GM10266 (cell line): ENCODE data around the gene RXRA.

Experiments
- DNase-seq: peaks from one replicate; pipeline ENCODE4 v3.0.0; 2012; ENCODE audit errors: extremely low spot score
- CTCF ChIP-seq: IDR thresholded peaks from 2 replicates; pipeline ENCODE4 v1.5.1; 2012; ENCODE audit warnings: mild to moderate bottlenecking, low read depth; ENCODE audit not compliant: control insufficient read depth, insufficient read depth; ENCODE audit errors: missing control alignments

The RXRA gene

DNA sequence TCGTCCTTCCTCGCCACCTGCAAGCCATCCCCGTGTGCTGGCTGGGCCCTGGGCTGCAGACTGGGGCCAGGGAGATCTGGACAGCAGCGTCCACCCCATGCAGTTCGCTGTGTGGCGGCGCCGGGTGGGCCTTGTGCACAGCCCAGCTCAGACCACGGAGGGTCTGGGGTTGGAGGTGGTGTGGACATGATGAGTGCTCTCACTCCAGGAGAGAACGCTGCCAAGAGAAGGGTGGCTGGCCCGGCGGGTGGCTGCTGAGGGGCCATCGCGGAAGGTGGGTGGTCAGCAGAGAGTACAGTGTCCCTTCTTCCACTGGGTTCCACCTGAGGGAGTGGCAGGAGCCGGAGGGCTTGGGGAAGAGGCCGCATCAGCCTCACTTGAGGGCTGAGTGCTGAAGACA lies 44.4 kb downstream of the RXRA start:
- TF ChIP-seq CTCF: no peak
- no peak for DNase-seq

DNA sequence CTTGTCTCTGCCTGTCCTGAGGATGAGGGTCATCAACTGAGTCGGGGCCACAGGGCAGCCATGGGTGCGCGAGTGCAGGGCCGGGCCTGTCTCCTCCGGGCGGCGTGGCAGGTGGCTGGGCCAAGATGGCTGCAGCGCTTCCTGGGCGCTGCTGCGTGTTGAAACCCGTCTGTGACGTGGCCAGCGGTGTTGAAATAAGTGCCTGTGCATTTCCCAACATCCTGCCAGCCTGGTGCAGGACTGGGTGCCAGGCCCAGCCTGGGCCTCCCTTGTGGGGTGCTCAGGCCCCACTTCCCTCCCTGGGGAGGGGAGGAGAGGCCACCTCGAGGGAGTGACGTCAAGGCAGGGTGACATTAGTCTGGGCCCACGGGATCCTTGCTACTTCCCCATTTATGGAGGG lies 45.5 kb downstream of the RXRA start:
- no peak for TF ChIP-seq CTCF
- DNase-seq: no peak

DNA sequence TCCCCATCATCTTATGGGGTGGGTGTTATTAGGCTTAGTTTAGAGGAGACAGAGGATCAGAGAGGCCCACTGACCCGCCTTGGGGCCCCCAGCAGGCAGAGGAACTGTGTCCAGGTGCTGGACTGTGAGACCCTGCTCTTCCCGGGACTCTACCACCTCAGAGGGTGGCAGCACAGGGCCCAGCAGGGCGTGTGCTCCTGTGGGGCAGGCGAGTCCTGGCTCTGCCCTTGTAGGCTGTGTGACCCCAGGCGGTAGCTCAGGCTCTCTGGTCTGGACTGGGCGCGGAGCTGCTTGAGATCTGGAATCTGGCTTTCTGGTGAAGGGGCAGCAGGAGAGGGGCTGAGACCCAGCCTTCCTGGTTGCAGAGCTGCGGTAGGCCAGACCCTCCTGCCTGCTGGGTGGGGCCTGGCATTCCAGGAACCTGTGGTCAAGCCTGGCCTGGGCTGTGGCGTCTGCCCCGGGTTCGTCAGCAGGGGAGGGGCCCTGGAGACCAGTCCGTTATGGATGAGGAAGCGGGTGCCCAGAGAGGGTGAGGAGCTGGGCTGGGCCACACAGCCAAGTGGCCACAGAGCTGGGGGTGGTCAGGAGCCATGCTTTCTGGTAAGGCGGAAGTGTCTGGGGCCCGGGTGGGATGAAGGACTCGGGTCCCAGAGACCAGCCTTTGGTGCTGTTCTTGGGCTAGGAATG lies 46.5 kb downstream of the RXRA start:
- no peak for DNase-seq
- TF ChIP-seq CTCF: no peak

DNA sequence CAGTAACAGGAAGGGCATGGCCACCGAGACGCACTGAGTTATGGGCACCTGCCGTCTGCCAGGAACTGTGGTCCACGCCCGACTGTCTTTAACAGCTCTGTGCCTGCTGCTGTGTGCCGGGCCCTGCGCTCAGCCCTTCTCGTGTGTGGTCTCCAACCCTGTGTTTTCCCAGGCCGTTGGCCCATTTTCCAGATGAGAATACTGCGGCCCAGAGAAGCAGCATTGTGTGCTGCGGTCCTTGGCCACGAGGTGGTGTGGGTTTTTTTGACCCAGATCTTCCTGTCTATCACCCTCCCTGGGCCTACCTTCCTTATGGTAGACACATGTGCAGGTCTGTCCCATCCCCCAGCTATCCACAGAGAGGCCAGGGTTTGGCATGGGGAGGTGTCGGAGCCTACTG lies 47.0 kb downstream of the RXRA start:
- DNase-seq: no peak
- TF ChIP-seq CTCF: peak; percentile 8

- no peak for TF ChIP-seq CTCF
- no peak for DNase-seq
Observed at GRCh38 chr9:134373953-134374300, 47.7 kb downstream of the RXRA start.

- DNase-seq: peak; percentile 67
- no peak for TF ChIP-seq CTCF
Observed at GRCh38 chr9:134374301-134375010, 48.2 kb downstream of the RXRA start.

DNA sequence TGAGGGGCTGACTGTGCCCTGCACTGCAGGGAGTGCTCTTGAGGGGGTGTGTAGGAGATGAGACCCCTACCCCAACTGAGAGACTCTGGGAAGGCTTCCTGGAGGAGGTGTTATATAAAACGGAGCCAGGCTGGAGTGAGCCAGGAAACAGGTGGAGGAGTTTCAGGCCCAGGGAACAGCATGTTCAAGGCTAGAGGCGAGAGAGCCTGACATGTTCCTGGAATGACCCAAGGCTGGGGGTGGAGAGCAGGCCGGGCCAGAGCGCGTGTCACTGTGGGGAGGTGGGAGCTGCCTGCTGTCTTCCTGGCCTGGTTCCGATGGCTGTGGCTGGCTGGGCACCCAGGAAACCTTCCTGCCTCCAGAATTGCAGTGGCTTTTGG lies 48.7 kb downstream of the RXRA start:
- TF ChIP-seq CTCF: no peak
- DNase-seq: no peak
